ENCODE measurements around the gene UGT3A1.

DNA sequence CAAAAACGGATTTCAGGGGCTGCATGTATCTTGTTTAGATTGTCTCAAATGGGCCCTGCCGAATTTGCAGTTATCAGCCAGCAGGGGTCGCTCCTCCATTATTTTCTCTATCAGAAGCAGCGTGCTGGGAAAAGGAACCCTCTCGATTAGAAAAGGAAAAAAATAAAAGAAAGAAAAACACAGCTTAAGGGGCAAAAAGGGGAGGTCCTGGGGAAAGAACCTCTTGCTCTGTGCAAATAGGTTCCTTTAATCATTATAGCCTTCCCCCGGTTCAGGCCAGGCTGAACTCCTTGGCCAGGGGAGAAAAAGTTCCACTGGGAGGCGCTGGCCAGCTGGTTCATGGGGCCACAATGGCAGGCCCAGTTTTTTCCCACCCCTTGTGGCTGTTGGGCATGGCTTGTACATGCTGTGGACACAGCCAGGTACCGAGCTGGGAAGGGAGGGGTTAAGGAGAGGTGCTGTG, 27.8 kb downstream of the UGT3A1 start:
- TF ChIP-seq CTCF (IDR thresholded peaks at IDR 0.05) (no peak), POLR2A (IDR thresholded peaks at IDR 0.05) (no peak), POLR2AphosphoS5 (IDR thresholded peaks at IDR 0.05; ENCODE audit: insufficient read depth in 1 of 2, low read depth in 1 of 2) (no peak)

Measured in vagina (tissue), 2 donors.